ENCODE measurements around the gene HNMT.

Gene HNMT

DNA sequence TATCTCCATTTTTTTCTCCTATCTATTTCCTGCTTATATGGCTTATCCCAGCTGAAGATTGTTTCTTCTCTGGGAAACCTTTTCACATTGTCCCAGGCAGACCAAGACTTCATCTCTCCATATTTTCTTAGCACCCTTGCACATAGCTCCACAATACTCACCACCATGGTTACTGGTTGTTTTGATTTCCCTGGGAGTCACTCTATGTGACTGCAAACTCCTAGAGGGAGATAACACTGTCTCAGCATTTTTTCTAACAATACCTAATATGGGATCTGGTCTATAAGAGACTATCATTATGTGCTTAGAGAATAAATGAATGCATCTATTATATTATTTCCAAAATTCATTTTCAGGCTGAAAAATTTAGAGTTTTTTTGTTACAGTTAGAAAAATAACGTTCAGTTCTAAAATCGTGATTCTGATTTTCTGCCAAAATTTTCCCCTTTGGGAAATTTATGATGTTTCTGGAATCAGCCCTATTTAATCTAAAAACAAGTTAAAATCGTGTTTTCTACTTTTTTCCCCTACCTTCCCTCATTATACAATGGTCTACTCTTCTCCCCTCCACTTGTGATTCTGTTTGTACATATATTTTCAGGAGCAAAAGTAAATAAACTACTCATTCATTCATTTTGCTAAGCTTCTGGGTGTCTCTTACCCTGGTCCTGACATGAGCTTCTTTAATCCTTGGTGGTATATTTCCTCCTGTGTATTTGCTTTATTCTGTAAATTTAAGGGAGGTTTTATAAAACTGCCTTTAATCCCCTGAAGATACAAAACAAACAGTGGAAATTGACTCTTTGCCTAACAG is 95.4 kb downstream of the HNMT start:
- DNase-seq = peak; percentile 37

DNA sequence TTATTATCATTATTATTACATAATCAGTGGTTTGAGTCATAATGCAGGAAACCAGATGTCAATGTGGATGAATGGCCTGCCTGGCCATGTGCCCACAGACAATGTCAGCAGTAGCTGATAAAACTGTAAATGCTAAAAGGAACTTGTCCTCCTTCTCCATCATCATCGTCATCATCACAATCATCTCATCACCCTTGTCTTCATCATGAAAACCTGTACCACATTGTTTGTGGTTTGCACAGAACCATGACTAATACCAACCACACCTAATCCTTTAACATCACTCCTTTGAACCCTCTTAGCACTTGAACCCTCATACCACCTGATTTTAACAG is 96.0 kb downstream of the HNMT start:
- peak; percentile 60 for DNase-seq

GRCh38 chr2:138061961-138062360 is 97.7 kb downstream of the HNMT start:
- DNase-seq = no peak

DNA sequence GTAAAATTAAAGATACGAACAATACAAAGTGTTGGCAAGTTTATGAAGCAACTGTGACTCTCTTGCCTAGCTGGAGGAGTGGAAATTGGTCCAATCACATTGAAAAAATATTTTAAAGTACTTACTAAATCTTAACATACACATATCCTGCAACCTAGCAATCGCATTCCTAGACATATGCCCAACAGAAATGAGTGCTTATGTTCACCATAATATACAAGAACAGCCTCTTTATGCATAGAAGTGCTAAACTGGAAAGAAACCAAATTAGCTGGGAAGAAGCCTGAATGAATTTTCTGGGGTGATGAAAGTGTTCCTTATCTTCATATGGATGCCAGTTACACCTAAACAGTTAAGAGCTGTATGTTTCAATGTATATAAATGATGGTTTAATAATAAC is 98.9 kb downstream of the HNMT start:
- no peak for DNase-seq

Data from fibroblast of skin of scalp (primary cell).